GM18951 (cell line): ENCODE results near the gene HABP4.

Source experiments
- POLR2A ChIP-seq: IDR thresholded peaks from 4 replicates; pipeline ENCODE4 v1.6.1; 2011; ENCODE audit warnings: mild to moderate bottlenecking; ENCODE audit not compliant: insufficient read length, insufficient read depth; ENCODE audit errors: extremely low read depth
- in situ Hi-C: fragments of 300-500 bp; cut with MboI; formaldehyde crosslinking; loops from one replicate; pipeline ENCODE4 v1.12.0; 2022; ENCODE audit warnings: low sequenced_read_pairs, mixed read lengths, inconsistent platforms; ENCODE audit not compliant: unreplicated experiment

Gene HABP4

GRCh38 chr9:96467784-96468183, 17.8 kb downstream of the HABP4 start:
- in situ Hi-C loops, result no loop called here
- TF ChIP-seq POLR2A, result no peak

DNA sequence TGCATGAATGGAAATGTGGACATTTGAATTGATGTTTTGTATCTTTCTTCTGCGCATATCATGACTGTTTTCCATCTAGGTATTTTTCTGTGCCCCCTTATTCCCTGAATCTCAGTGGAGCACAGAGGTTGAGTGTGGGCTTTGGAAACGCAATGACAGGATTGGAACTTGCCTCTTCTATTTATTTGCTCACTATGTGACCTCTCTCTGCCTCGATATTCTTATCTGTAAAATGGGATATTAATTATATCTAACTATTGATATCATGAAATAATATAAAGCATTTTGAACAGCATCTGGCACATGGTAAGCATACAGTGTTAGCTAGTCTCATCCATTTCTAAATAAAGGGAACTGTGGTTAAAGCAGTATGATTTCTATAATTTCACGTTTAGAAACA, 26.0 kb downstream of the HABP4 start:
- in situ Hi-C loops, result no loop called here
- no peak for TF ChIP-seq POLR2A

GRCh38 chr9:96476591-96476990, 26.6 kb downstream of the HABP4 start:
- TF ChIP-seq POLR2A, result no peak

DNA sequence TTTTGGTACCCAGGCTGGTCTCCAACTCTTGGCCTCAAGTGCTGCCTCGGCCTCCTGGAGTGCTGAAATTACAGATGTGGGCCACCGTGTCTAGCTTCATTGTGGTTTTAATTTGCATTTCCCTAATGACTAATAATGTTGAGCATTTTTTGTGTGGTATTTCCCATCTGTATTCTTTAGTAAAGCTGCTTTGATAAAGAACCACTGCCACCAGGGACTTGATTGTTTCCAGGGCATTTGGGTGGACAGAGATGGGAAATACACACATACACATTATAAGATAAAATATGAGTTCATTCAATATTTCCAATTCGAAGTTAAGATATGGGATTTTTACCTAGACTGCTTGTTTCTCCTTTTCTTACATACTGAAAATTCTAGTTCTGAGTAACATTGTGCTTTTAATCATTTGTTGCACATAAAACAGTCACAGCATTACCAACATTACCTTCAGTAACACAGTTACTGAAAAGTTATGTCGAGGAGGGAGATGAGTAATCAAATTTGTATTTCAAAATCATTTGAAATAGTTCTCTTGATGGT, 28.9 kb downstream of the HABP4 start:
- in situ Hi-C loops, result no loop called here
- no peak for TF ChIP-seq POLR2A

More at GRCh38 chr9:96476591-96476990, 26.6 kb downstream of the HABP4 start:
- in situ Hi-C loops, result no loop called here

- in situ Hi-C loops, result no loop called here
- no peak for TF ChIP-seq POLR2A
Observed at GRCh38 chr9:96480736-96481135, 30.8 kb downstream of the HABP4 start.

DNA sequence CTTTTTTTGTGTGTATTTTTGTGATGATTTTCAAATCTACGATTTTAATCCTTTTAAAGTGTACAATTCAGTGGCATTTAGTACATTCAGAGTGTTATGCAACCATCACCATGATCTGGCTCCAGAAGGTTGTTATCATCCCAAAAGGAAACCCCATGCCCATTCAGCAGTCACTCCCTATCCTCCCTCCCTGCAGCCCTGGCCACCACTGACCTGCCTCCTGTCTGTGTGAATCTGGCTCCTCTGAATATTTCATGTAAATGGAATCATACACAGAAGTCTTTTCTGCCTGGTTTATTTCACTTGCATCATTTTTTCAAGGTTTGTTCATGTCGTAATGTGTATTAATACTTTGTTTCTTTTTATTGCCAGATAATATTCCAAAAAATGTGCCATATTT, 32.5 kb downstream of the HABP4 start:
- no peak for TF ChIP-seq POLR2A
- in situ Hi-C loops, result no loop called here

- in situ Hi-C loops, result no loop called here
- TF ChIP-seq POLR2A, result no peak
Observed at GRCh38 chr9:96483197-96483596, 33.2 kb downstream of the HABP4 start.

DNA sequence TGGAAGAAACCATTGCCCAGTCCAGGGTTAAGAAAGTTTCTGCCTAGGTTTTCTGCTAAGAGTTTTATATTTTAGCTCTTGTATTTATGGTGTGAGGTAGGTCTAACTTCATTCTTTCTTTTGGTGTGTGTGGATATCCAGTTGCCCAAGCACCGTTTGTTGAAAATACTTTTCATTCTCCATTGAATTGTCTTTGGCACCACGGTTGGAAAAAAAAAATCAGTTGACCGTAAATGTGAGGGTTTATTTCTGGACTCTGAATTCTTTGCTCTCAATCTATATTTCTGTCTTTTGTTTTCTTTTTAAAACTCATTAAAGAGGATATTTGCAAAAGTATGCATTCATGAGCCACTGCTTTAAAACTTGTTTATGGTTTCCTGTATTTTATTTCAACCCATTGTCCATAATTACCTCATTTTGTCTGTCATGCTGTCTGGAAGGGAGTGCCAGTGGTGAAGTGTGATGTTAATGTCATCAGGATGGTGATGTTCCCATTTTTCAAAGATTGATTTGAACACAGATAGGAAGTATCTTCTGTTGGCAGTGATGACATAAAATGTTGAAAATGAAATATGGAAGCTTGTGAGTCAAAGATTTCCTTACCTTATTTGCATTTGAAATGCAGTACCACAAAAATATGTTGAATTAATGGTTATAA, 33.9 kb downstream of the HABP4 start:
- in situ Hi-C loops, result no loop called here
- no peak for TF ChIP-seq POLR2A

GRCh38 chr9:96484521-96484931, 34.6 kb downstream of the HABP4 start:
- TF ChIP-seq POLR2A, result no peak
- in situ Hi-C loops, result no loop called here

DNA sequence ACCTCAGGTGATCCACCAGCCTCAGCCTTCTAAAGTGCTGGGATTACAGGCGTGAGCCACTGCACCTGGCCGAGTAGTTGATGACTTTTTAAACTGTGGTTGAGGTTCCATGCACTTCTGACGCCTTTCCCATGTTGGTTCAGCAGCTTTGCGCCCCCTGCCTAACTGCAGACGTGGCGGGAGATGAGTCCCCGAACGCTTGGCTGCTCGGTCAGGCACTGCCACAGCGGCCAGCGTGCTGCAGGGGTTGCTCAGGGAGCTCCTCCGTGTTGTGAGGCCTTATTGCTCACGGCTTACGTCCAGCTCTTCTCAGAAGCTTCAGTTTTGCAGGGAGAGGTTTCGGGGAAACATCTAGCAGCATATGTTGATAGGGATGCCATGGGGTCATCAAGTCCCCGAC, 35.3 kb downstream of the HABP4 start:
- no peak for TF ChIP-seq POLR2A
- in situ Hi-C loops, result no loop called here

DNA sequence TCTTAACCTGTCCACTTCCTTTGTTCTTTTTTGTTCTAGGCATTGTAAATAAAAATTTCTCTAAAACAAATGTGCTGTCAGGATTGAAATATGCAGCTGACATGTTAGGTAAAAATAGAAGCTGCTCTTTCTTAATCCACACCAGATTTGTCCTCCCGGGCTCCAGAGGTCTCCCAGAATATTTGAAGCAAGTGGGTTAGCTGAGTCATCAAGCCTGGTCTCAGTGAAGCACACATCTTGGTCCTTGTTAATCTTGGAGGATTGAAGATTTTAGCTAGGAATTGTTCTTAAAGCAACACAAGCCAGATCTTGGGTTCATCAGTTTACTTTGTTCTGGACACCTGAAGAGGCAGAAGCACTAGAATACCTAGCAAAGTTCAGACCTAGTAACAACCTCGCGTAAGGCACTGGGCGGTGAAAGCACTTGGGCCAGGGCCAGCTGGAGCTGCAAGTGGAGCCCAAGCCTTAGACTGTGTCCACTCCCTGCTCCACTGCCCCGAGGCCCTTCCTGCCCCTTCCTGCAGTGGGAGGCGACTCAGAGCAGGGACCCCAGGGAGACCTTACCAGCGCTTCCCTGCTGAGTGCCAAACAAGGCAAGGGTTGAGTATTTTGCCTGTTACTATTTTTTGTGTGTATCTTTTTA, 36.5 kb downstream of the HABP4 start:
- no peak for TF ChIP-seq POLR2A
- in situ Hi-C loops, result no loop called here

DNA sequence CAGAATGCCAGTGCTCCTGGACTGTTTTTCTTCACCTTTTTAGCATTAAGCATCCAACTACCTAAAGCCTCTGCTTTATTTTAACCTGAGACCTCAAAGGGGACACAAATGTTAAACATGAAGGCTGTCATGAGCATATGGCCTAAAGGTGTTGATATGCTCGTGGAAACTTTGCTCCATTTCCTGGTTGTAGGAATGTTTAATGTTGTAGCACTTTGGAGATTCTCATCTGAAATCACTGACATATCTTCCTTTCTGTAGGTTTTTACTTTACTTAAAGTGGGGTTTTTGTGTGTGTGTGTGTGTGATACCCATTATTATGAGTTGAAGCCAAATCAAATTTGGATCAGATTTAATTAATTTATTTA, 37.0 kb downstream of the HABP4 start:
- in situ Hi-C loops, result no loop called here
- no peak for TF ChIP-seq POLR2A

- in situ Hi-C loops, result no loop called here
- no peak for TF ChIP-seq POLR2A
Observed at GRCh38 chr9:96487949-96488348, 38.0 kb downstream of the HABP4 start.

GRCh38 chr9:96489482-96489979, 39.6 kb downstream of the HABP4 start:
- in situ Hi-C loops, result no loop called here
- TF ChIP-seq POLR2A, result no peak
